Measurements from ENCODE around the gene LCN9. TPM values are rescaled to one million over a fixed set of nuclear protein-coding genes. Genes with fewer than 3 reads are reported as not detected.

LCN9 gene
- total RNA-seq, 1 experiment from 2014 or later = not detected

DNA sequence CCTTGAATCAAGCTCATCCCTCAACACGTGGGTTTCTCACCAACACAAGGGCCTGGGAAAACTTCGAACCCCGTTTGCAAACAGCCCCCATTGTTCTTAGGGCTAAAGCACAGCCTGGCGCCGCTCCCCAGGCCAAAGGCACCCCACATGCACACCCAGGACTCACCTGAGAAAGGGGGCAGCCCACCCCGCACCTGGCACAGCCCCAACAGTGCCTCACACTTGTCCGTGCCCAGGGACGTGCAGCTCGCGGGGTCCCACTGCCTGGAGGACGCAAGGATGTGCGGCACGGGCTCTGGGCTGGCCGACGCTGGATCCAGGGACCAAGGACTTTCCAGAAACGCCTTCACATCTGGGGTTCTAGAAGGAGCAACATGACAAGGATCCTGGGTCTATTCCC, 33.3 kb downstream of the LCN9 start:
- BruUV-seq (replicated peaks) = no TSS peak
- no peak overlapping the region for H3K27ac Mint-ChIP-seq (ENCODE audit: unreplicated experiment)
- CTCF ChIA-PET = no interaction called here
- H3K4me1 Mint-ChIP-seq (ENCODE audit: low read depth, unreplicated experiment) = no peaks in the 10 kb centered on the region
- H3K9me3 Mint-ChIP-seq (ENCODE audit: low read depth, unreplicated experiment) = no peaks in the 10 kb centered on the region
- H3K4me3 Mint-ChIP-seq (ENCODE audit: low read depth, unreplicated experiment) = no peak overlapping the region
- intact Hi-C loops (cut with micrococcal nuclease; ENCODE audit: unreplicated experiment) = no loop called here
- H3K27me3 Mint-ChIP-seq (ENCODE audit: unreplicated experiment) = peaks cover 55% of the 10 kb centered on the region
- no peak for DNase-seq
- TF ChIP-seq, protein P1, sequence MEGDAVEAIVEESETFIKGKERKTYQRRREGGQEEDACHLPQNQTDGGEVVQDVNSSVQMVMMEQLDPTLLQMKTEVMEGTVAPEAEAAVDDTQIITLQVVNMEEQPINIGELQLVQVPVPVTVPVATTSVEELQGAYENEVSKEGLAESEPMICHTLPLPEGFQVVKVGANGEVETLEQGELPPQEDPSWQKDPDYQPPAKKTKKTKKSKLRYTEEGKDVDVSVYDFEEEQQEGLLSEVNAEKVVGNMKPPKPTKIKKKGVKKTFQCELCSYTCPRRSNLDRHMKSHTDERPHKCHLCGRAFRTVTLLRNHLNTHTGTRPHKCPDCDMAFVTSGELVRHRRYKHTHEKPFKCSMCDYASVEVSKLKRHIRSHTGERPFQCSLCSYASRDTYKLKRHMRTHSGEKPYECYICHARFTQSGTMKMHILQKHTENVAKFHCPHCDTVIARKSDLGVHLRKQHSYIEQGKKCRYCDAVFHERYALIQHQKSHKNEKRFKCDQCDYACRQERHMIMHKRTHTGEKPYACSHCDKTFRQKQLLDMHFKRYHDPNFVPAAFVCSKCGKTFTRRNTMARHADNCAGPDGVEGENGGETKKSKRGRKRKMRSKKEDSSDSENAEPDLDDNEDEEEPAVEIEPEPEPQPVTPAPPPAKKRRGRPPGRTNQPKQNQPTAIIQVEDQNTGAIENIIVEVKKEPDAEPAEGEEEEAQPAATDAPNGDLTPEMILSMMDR (IDR thresholded peaks at IDR 0.05; ENCODE audit: unreplicated experiment) = no peak
- H3K36me3 Mint-ChIP-seq (ENCODE audit: insufficient read depth, unreplicated experiment) = no peaks in the 10 kb centered on the region

DNA sequence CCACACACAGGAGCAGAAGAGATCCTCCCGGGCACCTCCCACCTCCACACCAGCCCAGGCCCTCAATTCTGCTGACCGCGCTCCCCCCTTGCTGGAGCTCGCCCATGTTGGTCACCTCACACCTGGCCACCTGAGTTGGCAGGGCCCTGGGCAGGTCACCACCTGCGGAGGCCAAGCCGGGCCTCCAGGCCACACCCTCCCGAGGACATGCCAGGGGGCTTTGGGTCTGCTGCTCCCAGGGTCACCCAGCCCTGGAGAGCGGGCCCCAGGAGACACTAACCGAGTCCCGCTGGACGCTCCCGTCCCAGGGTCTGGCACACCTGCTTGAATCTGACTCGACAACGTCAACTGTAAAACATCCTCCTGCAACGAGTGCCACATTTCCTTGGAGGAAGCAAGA, 34.1 kb downstream of the LCN9 start:
- Mint-ChIP-seq H3K27ac (ENCODE audit: unreplicated experiment) (no peak overlapping the region), H3K36me3 (ENCODE audit: insufficient read depth, unreplicated experiment) (no peaks in the 10 kb centered on the region), H3K27me3 (ENCODE audit: unreplicated experiment) (peaks cover 47% of the 10 kb centered on the region), H3K4me1 (ENCODE audit: low read depth, unreplicated experiment) (no peaks in the 10 kb centered on the region), H3K4me3 (ENCODE audit: low read depth, unreplicated experiment) (no peak overlapping the region), H3K9me3 (ENCODE audit: low read depth, unreplicated experiment) (no peaks in the 10 kb centered on the region)
- CTCF ChIA-PET = interaction anchor here (0.7 kb wide), 1 partner anchor 15 kb away, joined by 3 read pairs; no protein-coding TSS in a partner anchor
- TF ChIP-seq, protein P1 (IDR thresholded peaks at IDR 0.05; ENCODE audit: unreplicated experiment) = no peak
- BruUV-seq (replicated peaks) = no TSS peak
- intact Hi-C loops (cut with micrococcal nuclease; ENCODE audit: unreplicated experiment) = no loop called here
- no peak for DNase-seq

DNA sequence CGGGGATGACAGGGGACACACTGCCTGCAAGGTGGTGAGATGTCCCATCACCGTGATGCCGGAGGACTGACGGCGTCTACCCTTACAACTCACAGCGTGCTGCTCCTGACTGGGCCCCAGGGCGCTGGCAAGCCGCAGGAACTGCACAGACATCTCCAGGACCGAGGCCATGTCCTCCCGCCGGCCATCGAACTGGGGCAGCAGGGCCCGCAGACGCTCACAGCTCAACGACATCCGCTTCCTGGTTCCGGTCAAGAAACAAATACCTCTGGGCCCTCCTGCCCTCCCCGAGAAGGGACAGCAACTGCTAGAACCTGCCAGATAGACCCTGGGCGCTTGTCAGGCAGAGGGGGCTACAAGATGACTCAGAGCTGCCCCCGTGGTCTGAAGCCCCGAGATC, 35.1 kb downstream of the LCN9 start:
- no TSS peak for BruUV-seq (replicated peaks)
- H3K27ac Mint-ChIP-seq (ENCODE audit: unreplicated experiment) = no peak overlapping the region
- H3K4me3 Mint-ChIP-seq (ENCODE audit: low read depth, unreplicated experiment) = no peak overlapping the region
- peaks cover 43% of the 10 kb centered on the region for H3K27me3 Mint-ChIP-seq (ENCODE audit: unreplicated experiment)
- H3K9me3 Mint-ChIP-seq (ENCODE audit: low read depth, unreplicated experiment) = no peaks in the 10 kb centered on the region
- H3K4me1 Mint-ChIP-seq (ENCODE audit: low read depth, unreplicated experiment) = no peaks in the 10 kb centered on the region
- intact Hi-C loops (cut with micrococcal nuclease; ENCODE audit: unreplicated experiment) = no loop called here
- TF ChIP-seq, protein P1 (IDR thresholded peaks at IDR 0.05; ENCODE audit: unreplicated experiment) = no peak
- CTCF ChIA-PET = no interaction called here
- no peak for DNase-seq
- H3K36me3 Mint-ChIP-seq (ENCODE audit: insufficient read depth, unreplicated experiment) = no peaks in the 10 kb centered on the region

DNA sequence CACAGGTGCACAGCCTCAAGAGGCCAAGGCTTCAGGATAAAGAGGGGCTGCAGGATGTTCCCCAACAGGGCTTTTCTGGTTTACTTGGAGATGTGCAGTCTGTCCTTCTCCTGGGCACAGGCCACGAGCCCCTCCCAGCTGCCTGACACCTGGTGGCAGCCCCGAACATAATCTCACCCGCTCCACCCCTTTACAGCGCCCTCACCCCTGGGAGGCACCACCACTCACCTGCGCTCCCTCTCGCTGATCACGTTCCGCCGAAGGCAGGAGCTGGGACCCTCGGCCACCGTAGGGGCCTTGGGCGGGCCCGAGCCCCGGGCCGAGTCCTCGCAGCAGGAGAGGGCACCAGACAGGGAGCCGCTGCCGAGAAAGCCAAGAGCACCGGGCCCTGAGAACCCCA, 35.7 kb downstream of the LCN9 start:
- CTCF ChIA-PET = no interaction called here
- no peak overlapping the region for H3K4me3 Mint-ChIP-seq (ENCODE audit: low read depth, unreplicated experiment)
- intact Hi-C loops (cut with micrococcal nuclease; ENCODE audit: unreplicated experiment) = no loop called here
- H3K4me1 Mint-ChIP-seq (ENCODE audit: low read depth, unreplicated experiment) = no peaks in the 10 kb centered on the region
- TF ChIP-seq, protein P1 (IDR thresholded peaks at IDR 0.05; ENCODE audit: unreplicated experiment) = no peak
- no peak for DNase-seq
- no peaks in the 10 kb centered on the region for H3K9me3 Mint-ChIP-seq (ENCODE audit: low read depth, unreplicated experiment)
- no TSS peak for BruUV-seq (replicated peaks)
- H3K27ac Mint-ChIP-seq (ENCODE audit: unreplicated experiment) = no peak overlapping the region
- no peaks in the 10 kb centered on the region for H3K36me3 Mint-ChIP-seq (ENCODE audit: insufficient read depth, unreplicated experiment)
- peaks cover 37% of the 10 kb centered on the region for H3K27me3 Mint-ChIP-seq (ENCODE audit: unreplicated experiment)

Data from Calu3 (cell line).